HEK293 (cell line): ENCODE data around the gene OR10G2.

Experiments used
- CTCF ChIA-PET: fragments of 350-600 bp; formaldehyde crosslinking; extraction: SDS; loops from one replicate; lab custom pipeline; 2021; ENCODE audit warnings: antibody characterized with exemption; lab: Yijun Ruan, JAX
- POLR2A ChIA-PET: fragments of 300-600 bp; formaldehyde crosslinking; extraction: SDS; loops from one replicate; lab custom pipeline; 2020; ENCODE audit warnings: antibody characterized with exemption, inconsistent platforms; lab: Yijun Ruan, JAX
- H3K27ac ChIP-seq: fragments of 200-500 bp; sonication (Bioruptor generic); 2 replicates; pipeline ENCODE4 v1.5.1; 2014; ENCODE audit warnings: low read depth, low read length, control low read depth, inconsistent platforms; ENCODE audit errors: extremely low read depth
- H3K36me3 ChIP-seq, 2 experiments: fragments of 200-500 bp in 1 of 2; sonication (Bioruptor generic) in 1 of 2; 1 replicate in 1 of 2; 2 replicates in 1 of 2; pipeline ENCODE4 v1.5.1; 2014 to 2017; ENCODE audit warnings: inconsistent platforms in 2 of 2, low read length in 2 of 2; ENCODE audit not compliant: control insufficient read depth in 2 of 2, insufficient read depth in 1 of 2
- H3K4me1 ChIP-seq: fragments of 200-500 bp; sonication (Bioruptor generic); 2 replicates; pipeline ENCODE4 v1.5.1; 2014; ENCODE audit warnings: mild to moderate bottlenecking, low read length, inconsistent platforms; ENCODE audit not compliant: control insufficient read depth, insufficient read depth
- H3K4me3 ChIP-seq: 2 replicates; pipeline ENCODE4 v1.5.1; 2011; ENCODE audit warnings: low read depth, mild to moderate bottlenecking, control low read depth, low read length, moderate library complexity
- H3K9me3 ChIP-seq: fragments of 200-500 bp; sonication (Bioruptor generic); 2 replicates; pipeline ENCODE4 v1.5.1; 2014; ENCODE audit warnings: low read depth, low read length, inconsistent platforms; ENCODE audit not compliant: control insufficient read depth, insufficient read depth
- BCL11A ChIP-seq: fragments of 450-650 bp; formaldehyde crosslinking; IDR thresholded peaks from 2 replicates; pipeline ENCODE4 v1.5.1; 2016; ENCODE audit warnings: low read depth, missing biosample characterization, missing genetic modification characterization
- HOXD13 ChIP-seq: sonication (generic); formaldehyde crosslinking; IDR thresholded peaks from 2 replicates; pipeline ENCODE4 v1.8.0; 2022; ENCODE audit warnings: missing genetic modification reagents, borderline replicate concordance
- KLF10 ChIP-seq: fragments of 450-650 bp; IDR thresholded peaks from 2 replicates; pipeline ENCODE4 v1.5.1; 2018; ENCODE audit warnings: missing biosample characterization, mild to moderate bottlenecking, missing genetic modification characterization
- KLF16 ChIP-seq: fragments of 450-650 bp; formaldehyde crosslinking; IDR thresholded peaks from 2 replicates; pipeline ENCODE4 v1.5.1; 2017; ENCODE audit warnings: missing biosample characterization, missing genetic modification characterization
- YY2 ChIP-seq: fragments of 450-650 bp; formaldehyde crosslinking; IDR thresholded peaks from 2 replicates; pipeline ENCODE4 v1.5.1; 2016; ENCODE audit warnings: missing biosample characterization, missing genetic modification characterization
- ZNF112 ChIP-seq: fragments of 450-650 bp; formaldehyde crosslinking; IDR thresholded peaks from 2 replicates; pipeline ENCODE4 v1.5.0; 2017; ENCODE audit warnings: missing biosample characterization, missing genetic modification characterization
- ZNF157 ChIP-seq: fragments of 450-650 bp; formaldehyde crosslinking; IDR thresholded peaks from 2 replicates; pipeline ENCODE4 v1.5.1; 2016; ENCODE audit warnings: missing biosample characterization, missing genetic modification characterization
- ZNF211 ChIP-seq: fragments of 450-650 bp; formaldehyde crosslinking; IDR thresholded peaks from 2 replicates; pipeline ENCODE4 v1.5.1; 2016; ENCODE audit warnings: low read depth, missing biosample characterization, missing genetic modification characterization
- ZNF23 ChIP-seq: fragments of 450-650 bp; formaldehyde crosslinking; IDR thresholded peaks from 2 replicates; pipeline ENCODE4 v1.5.1; 2016; ENCODE audit warnings: missing biosample characterization, missing genetic modification characterization, borderline replicate concordance
- ZNF292 ChIP-seq: fragments of 450-650 bp; formaldehyde crosslinking; IDR thresholded peaks from 2 replicates; pipeline ENCODE4 v1.5.1; 2016; ENCODE audit warnings: low read depth, missing biosample characterization, missing genetic modification characterization, borderline replicate concordance
- ZNF341 ChIP-seq: fragments of 450-650 bp; formaldehyde crosslinking; IDR thresholded peaks from 2 replicates; pipeline ENCODE4; 2016; ENCODE audit warnings: low read depth, missing biosample characterization, missing genetic modification characterization
- ZNF549 ChIP-seq: fragments of 450-650 bp; IDR thresholded peaks from 2 replicates; pipeline ENCODE4 v1.5.1; 2018; ENCODE audit warnings: missing biosample characterization, missing genetic modification characterization, mild to moderate bottlenecking, inconsistent platforms, moderate library complexity
- ZNF555 ChIP-seq: fragments of 450-650 bp; formaldehyde crosslinking; conservative IDR thresholded peaks from 2 replicates; pipeline ENCODE4 v1.5.1; 2017; ENCODE audit warnings: missing biosample characterization, mild to moderate bottlenecking, missing genetic modification characterization, inconsistent platforms
- ZNF558 ChIP-seq: fragments of 450-650 bp; formaldehyde crosslinking; IDR thresholded peaks from 2 replicates; pipeline ENCODE4 v1.5.1; 2016; ENCODE audit warnings: missing biosample characterization, missing genetic modification characterization
- ZSCAN16 ChIP-seq: fragments of 450-650 bp; formaldehyde crosslinking; IDR thresholded peaks from 2 replicates; pipeline ENCODE4 v1.5.1; 2016; ENCODE audit warnings: missing biosample characterization, missing genetic modification characterization
- TF ChIP-seq, protein P1 (sequence below): fragments of 450-650 bp; formaldehyde crosslinking; IDR thresholded peaks from 2 replicates; pipeline ENCODE4 v1.5.1; 2016; ENCODE audit warnings: missing biosample characterization, missing genetic modification characterization
- TF ChIP-seq, protein P2 (sequence below): IDR thresholded peaks from 2 replicates; pipeline ENCODE4 v1.6.1; 2011; ENCODE audit warnings: mild to moderate bottlenecking, low read depth, low read length, borderline replicate concordance
- TF ChIP-seq, protein P3 (sequence below): fragments of 450-650 bp; formaldehyde crosslinking; IDR thresholded peaks from 2 replicates; pipeline ENCODE4 v1.5.1; 2017; ENCODE audit warnings: missing biosample characterization, missing genetic modification characterization
- TF ChIP-seq, protein P4 (sequence below): fragments of 450-650 bp; formaldehyde crosslinking; IDR thresholded peaks from 2 replicates; pipeline ENCODE4 v1.5.1; 2017; ENCODE audit warnings: missing biosample characterization, mild to moderate bottlenecking, missing genetic modification characterization, moderate library complexity
- TF ChIP-seq, protein P5 (sequence below): fragments of 450-650 bp; formaldehyde crosslinking; IDR thresholded peaks from 2 replicates; pipeline ENCODE4 v1.5.1; 2016; ENCODE audit warnings: missing biosample characterization, missing genetic modification characterization

OR10G2 gene

DNA sequence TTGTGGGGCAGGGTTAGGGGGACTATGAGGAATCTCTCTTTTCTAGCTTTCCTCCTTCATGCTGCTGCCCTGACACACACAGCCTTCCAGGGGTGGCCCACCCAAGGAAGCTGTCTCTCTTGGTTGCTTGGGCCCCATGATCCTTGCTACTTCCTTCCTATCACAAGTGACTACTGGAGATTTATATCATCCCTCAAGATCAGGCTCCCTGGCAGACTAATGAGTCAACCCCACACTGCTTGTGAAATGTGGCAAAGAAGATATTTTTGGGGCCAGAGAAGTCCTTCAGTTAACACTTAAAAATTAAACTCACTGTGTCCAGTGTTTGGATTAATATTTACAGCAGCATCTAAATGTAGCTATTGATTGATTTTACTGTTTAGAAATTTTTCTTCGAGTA is 37.4 kb upstream of the OR10G2 start:
- POLR2A ChIA-PET = no interaction called here
- Histone ChIP-seq H3K4me1 (peaks cover 3% of the 10 kb centered on the region; the same call in 1 of the 2 replicates), H3K4me3 (no peak overlapping the region), H3K36me3 (no peaks in the 10 kb centered on the region), H3K9me3 (no peaks in the 10 kb centered on the region), H3K27ac (no peak overlapping the region)
- TF ChIP-seq, protein P1, sequence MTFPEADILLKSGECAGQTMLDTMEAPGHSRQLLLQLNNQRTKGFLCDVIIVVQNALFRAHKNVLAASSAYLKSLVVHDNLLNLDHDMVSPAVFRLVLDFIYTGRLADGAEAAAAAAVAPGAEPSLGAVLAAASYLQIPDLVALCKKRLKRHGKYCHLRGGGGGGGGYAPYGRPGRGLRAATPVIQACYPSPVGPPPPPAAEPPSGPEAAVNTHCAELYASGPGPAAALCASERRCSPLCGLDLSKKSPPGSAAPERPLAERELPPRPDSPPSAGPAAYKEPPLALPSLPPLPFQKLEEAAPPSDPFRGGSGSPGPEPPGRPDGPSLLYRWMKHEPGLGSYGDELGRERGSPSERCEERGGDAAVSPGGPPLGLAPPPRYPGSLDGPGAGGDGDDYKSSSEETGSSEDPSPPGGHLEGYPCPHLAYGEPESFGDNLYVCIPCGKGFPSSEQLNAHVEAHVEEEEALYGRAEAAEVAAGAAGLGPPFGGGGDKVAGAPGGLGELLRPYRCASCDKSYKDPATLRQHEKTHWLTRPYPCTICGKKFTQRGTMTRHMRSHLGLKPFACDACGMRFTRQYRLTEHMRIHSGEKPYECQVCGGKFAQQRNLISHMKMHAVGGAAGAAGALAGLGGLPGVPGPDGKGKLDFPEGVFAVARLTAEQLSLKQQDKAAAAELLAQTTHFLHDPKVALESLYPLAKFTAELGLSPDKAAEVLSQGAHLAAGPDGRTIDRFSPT (tag by site-specific recombination) = no peak
- TF ChIP-seq, protein P2, sequence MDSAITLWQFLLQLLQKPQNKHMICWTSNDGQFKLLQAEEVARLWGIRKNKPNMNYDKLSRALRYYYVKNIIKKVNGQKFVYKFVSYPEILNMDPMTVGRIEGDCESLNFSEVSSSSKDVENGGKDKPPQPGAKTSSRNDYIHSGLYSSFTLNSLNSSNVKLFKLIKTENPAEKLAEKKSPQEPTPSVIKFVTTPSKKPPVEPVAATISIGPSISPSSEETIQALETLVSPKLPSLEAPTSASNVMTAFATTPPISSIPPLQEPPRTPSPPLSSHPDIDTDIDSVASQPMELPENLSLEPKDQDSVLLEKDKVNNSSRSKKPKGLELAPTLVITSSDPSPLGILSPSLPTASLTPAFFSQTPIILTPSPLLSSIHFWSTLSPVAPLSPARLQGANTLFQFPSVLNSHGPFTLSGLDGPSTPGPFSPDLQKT = no peak
- TF ChIP-seq ZSCAN16 (no peak), YY2 (tag by site-specific recombination) (no peak), ZNF549 (tag by site-specific recombination) (no peak), BCL11A (no peak), ZNF211 (tag by site-specific recombination) (no peak), ZNF292 (tag by site-specific recombination) (no peak)
- CTCF ChIA-PET = interaction anchor here (1.0 kb wide), 1 partner anchor 62 kb away, joined by 3 read pairs; no protein-coding TSS in a partner anchor

DNA sequence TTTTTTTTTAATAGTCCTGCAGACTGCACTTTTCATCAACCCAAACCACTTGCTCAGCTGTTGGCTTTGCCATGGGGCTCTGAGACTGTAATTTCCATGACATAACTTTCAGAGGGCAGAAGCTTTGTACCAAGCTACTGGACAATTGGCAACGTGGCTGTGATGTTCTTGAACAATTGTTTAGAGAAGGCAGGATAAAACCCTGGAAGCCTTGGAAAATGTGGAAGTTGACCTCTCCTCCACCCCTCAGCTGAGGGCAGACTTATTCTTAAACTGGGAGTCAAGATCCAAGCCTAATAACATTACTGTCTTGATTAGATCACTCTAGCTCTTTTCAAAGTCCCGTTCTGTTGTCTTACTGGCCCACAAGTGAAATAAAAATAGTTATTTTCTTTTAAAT is 36.6 kb upstream of the OR10G2 start:
- no peak overlapping the region for H3K27ac ChIP-seq
- peaks cover 3% of the 10 kb centered on the region; the same call in 1 of the 2 replicates for H3K4me1 ChIP-seq
- CTCF ChIA-PET = interaction anchor here (0.6 to 1.5 kb wide), 4 partner anchors 40 to 1918 kb away, joined by 3 to 4 read pairs (median 3); no protein-coding TSS in a partner anchor
- POLR2A ChIA-PET = no interaction called here
- no peaks in the 10 kb centered on the region for H3K9me3 ChIP-seq
- no peaks in the 10 kb centered on the region for H3K36me3 ChIP-seq
- TF ChIP-seq ZNF558 (tag by site-specific recombination) = no peak
- TF ChIP-seq, all 188 proteins: peak for 0
- H3K4me3 ChIP-seq = no peak overlapping the region

DNA sequence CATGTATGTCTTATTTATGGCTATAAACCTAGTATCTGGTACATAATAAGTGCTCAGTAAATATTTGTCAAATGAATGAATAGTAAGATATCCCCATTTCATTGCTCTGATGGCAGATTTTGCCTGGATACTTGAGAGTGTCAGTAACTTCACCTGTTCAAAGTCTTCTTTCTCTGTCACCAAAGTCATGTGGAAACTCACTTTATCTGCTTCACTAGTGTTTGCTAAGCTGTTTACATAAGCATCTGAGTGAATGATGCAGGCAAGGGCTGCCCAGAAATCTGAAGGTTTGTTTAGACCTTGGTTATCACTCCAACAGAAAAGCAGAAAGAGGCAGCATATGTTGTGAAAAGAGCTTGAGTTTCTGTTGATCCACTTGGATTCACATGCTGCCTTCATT is 34.5 kb upstream of the OR10G2 start:
- H3K36me3 ChIP-seq = no peaks in the 10 kb centered on the region
- peaks cover 3% of the 10 kb centered on the region; the same call in 1 of the 2 replicates for H3K4me1 ChIP-seq
- POLR2A ChIA-PET = no interaction called here
- H3K4me3 ChIP-seq = no peak overlapping the region
- H3K27ac ChIP-seq = no peak overlapping the region
- CTCF ChIA-PET = no interaction called here
- TF ChIP-seq ZNF112 (tag by site-specific recombination) (no peak), HOXD13 (CRISPR knock-in tag) (no peak), KLF16 (tag by site-specific recombination) (no peak), ZNF341 (tag by site-specific recombination) (no peak), ZNF23 (no peak), KLF10 (tag by site-specific recombination) (no peak), ZNF555 (tag by site-specific recombination) (no peak), ZNF157 (tag by site-specific recombination) (no peak)
- TF ChIP-seq, protein P3, sequence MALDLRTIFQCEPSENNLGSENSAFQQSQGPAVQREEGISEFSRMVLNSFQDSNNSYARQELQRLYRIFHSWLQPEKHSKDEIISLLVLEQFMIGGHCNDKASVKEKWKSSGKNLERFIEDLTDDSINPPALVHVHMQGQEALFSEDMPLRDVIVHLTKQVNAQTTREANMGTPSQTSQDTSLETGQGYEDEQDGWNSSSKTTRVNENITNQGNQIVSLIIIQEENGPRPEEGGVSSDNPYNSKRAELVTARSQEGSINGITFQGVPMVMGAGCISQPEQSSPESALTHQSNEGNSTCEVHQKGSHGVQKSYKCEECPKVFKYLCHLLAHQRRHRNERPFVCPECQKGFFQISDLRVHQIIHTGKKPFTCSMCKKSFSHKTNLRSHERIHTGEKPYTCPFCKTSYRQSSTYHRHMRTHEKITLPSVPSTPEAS (tag by site-specific recombination) = no peak
- TF ChIP-seq, protein P4, sequence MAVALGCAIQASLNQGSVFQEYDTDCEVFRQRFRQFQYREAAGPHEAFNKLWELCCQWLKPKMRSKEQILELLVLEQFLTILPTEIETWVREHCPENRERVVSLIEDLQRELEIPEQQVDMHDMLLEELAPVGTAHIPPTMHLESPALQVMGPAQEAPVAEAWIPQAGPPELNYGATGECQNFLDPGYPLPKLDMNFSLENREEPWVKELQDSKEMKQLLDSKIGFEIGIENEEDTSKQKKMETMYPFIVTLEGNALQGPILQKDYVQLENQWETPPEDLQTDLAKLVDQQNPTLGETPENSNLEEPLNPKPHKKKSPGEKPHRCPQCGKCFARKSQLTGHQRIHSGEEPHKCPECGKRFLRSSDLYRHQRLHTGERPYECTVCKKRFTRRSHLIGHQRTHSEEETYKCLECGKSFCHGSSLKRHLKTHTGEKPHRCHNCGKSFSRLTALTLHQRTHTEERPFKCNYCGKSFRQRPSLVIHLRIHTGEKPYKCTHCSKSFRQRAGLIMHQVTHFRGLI = no peak
- TF ChIP-seq, protein P5, sequence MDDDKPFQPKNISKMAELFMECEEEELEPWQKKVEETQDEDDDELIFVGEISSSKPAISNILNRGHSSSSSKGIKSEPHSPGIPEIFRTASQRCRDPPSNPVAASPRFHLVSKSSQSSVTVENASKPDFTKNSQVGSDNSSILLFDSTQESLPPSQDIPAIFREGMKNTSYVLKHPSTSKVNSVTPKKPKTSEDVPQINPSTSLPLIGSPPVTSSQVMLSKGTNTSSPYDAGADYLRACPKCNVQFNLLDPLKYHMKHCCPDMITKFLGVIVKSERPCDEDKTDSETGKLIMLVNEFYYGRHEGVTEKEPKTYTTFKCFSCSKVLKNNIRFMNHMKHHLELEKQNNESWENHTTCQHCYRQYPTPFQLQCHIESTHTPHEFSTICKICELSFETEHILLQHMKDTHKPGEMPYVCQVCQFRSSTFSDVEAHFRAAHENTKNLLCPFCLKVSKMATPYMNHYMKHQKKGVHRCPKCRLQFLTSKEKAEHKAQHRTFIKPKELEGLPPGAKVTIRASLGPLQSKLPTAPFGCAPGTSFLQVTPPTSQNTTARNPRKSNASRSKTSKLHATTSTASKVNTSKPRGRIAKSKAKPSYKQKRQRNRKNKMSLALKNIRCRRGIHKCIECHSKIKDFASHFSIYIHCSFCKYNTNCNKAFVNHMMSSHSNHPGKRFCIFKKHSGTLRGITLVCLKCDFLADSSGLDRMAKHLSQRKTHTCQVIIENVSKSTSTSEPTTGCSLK (tag by site-specific recombination) = no peak
- H3K9me3 ChIP-seq = no peaks in the 10 kb centered on the region
